Aorta (tissue), 5 donors: ENCODE data around the gene PHIP. TPM values are rescaled to one million over a fixed set of nuclear protein-coding genes. Genes with fewer than 3 reads are reported as not detected.
"Not testable (repeated sequence)": the region's sequence is repeated elsewhere in the genome, so short reads cannot be mapped to it uniquely, and the experiment has no call there.

Experiments used
- ATAC-seq: fragments of 200-7000 bp; cut with Tn5 transposase; one replicate; pipeline ENCODE4 v1.9.1; 2022; ENCODE audit warnings: moderate library complexity; ENCODE audit not compliant: low FRiP score
- DNase-seq, 2 donors: peaks; one replicate each; pipeline ENCODE4 v3.0.0-alpha.2; 2020
- H3K27ac ChIP-seq, 2 donors: one replicate each; pipeline ENCODE4 v1.5.1; 2013; ENCODE audit warnings: low read length in 2 of 2, mild to moderate bottlenecking in 2 of 2, moderate library complexity in 2 of 2, control low read depth in 1 of 2, inconsistent platforms in 1 of 2, low read depth in 1 of 2
- H3K27me3 ChIP-seq, 2 donors: one replicate each; pipeline ENCODE4 v1.6.1; 2013; ENCODE audit warnings: control low read depth in 1 of 2, low read length in 1 of 2, mild to moderate bottlenecking in 1 of 2, moderate library complexity in 1 of 2; ENCODE audit not compliant: insufficient read depth in 2 of 2, control insufficient read depth in 1 of 2
- H3K36me3 ChIP-seq, 2 donors: one replicate each; pipeline ENCODE4 v1.6.1; 2013; ENCODE audit warnings: control low read depth in 1 of 2, low read length in 1 of 2, mild to moderate bottlenecking in 1 of 2; ENCODE audit not compliant: insufficient read depth in 2 of 2, control insufficient read depth in 1 of 2
- H3K4me1 ChIP-seq, 2 donors: one replicate each; pipeline ENCODE4 v1.6.1; 2013; ENCODE audit warnings: low read length in 2 of 2, control low read depth in 1 of 2, mild to moderate bottlenecking in 1 of 2, moderate library complexity in 1 of 2; ENCODE audit not compliant: insufficient read depth in 2 of 2, control insufficient read depth in 1 of 2
- H3K4me3 ChIP-seq, 2 donors: one replicate each; pipeline ENCODE4 v1.5.1; 2013; ENCODE audit warnings: low read length in 2 of 2, control low read depth in 1 of 2, mild to moderate bottlenecking in 1 of 2
- H3K9me3 ChIP-seq: one replicate; pipeline ENCODE4 v1.6.1; 2013; ENCODE audit warnings: mild to moderate bottlenecking, low read length; ENCODE audit not compliant: control insufficient read depth
- WGBS, 2 donors: extraction: QIAGEN DNeasy Blood & Tissue Kit; methylation state at CpG; one replicate each; pipeline ENCODE4 v1.1.7; 2013; 5-methylcytosine and 5-hydroxymethylcytosine counted together
- intact Hi-C, 2 donors: fragments of 100-400 bp; cut with DNase I; formaldehyde crosslinking; loops; one replicate each; pipeline versions ENCODE4 v1.14.2 to v1.15.0; 2022
- polyA plus RNA-seq, 2 donors: library from polyadenylated mRNA; stranded (reverse); fragments of 200-250 nt; gene quantifications; one replicate each; pipeline ENCODE4 v1.2.3, GENCODE V29; 2013
- total RNA-seq, 2 donors: library from RNA; stranded (reverse); fragmentation: NEBNext Ultra II Directional; extraction: Animal tissue kit (Norgen Biotek cat#: 25700); gene quantifications; one replicate each; pipeline ENCODE4 v1.2.1, GENCODE V29; 2021
- donor health status: healthy with polysubstance abuse.
- donor health status: Bipolar disorder and iron deficiency.
- donor health status: DM: no; HTN: no; CAD: no.
- donor health status: DM: no; HTN: no; CAD: no.
- donor health status: DM: yes; HTN: yes; CAD: no.

The PHIP gene
- total and polyA plus RNA-seq, 4 donors: 2.9 to 38.0 (median 21.0) TPM

DNA sequence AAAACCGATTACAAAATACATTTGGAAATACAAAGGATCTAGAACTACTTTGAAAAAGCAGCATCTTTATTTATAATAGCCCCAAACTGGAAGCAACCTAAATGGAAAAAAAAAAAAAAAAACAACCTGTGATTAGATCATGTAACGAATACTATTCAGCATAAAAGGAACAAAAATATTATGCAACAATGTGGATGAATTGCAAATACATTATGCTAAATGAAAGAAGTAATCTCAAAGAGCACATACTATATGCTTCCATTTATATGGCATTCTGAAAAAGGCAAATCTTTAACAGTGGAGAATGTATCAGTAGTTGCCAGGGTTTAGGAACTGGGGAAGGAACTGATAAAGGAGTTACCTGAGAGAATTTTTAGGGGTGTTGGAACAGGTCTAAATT lies 181.8 kb downstream of the PHIP start:
- Histone ChIP-seq H3K36me3 (peaks cover 0 to 3% of the 10 kb centered on the region in 2 donors), H3K9me3 (no peaks in the 10 kb centered on the region), H3K27ac (no peak overlapping the region), H3K27me3 (no peaks in the 10 kb centered on the region), H3K4me3 (no peak overlapping the region), H3K4me1 (no peaks in the 10 kb centered on the region)
- ATAC-seq (no peak), DNase-seq (no peak)
- intact Hi-C loops: no loop called here
- WGBS, 2 donors: 96% methylated on average over 2 of the region's 2 CpGs

DNA sequence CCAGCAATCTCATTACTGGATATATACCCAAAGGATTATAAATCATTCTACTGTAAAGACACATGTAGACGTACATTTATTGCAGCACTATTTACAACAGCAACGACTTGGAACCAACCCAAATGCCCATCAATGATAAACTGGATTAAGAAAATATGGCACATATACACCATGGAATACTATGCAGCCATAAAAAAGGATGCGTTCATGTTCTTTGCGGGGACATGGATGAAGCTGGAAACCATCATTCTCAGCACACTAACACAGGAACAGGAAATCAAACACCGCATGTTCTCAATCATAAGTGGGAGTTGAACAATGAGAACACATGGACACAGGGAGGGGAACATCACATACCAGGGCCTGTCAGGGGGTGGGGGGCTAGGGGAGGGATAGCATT lies 188.2 kb downstream of the PHIP start:
- H3K9me3 ChIP-seq, intact Hi-C loops, ATAC-seq, H3K27me3 ChIP-seq, DNase-seq, H3K4me3 ChIP-seq, H3K4me1 ChIP-seq, H3K36me3 ChIP-seq, H3K27ac ChIP-seq: not testable (repeated sequence)
- WGBS, 2 donors: 96% methylated on average over 5 of the region's 5 CpGs

Other genes with a start within 250 kb of the PHIP start
- gene IRAK1BP1, start 210.7 kb downstream of the PHIP start, total RNA-seq: 1 to 10 TPM; 3.3 to 5.0 TPM
- 1 to 10 TPM; 1.3 to 2.3 TPM for gene IRAK1BP1, start 210.7 kb downstream of the PHIP start, polyA plus RNA-seq
- 10 to 100 TPM; 41.0 to 51.4 TPM for gene HMGN3, start 156.4 kb upstream of the PHIP start, total RNA-seq
- gene HMGN3, start 156.4 kb upstream of the PHIP start, polyA plus RNA-seq: 100 to 1,000 TPM in 1 of 2 donors, 10 to 100 TPM in 1; 96.0 to 131 TPM